DND-41 (cell line): ENCODE data around the gene CIZ1.

Experiments used
- ATAC-seq: fragments of 200-7000 bp; cut with Tn5 transposase; 3 replicates; pipeline ENCODE4 v1.9.1; 2021; ENCODE audit warnings: low read depth; ENCODE audit not compliant: insufficient read depth
- DNase-seq: peaks from one replicate; pipeline ENCODE4 v3.0.0-alpha.2; 2020
- H2AFZ ChIP-seq: 2 replicates; pipeline ENCODE4 v1.6.0; 2012; ENCODE audit warnings: low read depth, low read length
- H3K27ac ChIP-seq: 2 replicates; pipeline ENCODE4 v1.5.1; 2012; ENCODE audit warnings: low read length, inconsistent platforms
- H3K27me3 ChIP-seq: fragments of 200-600 bp; sonication (generic); 2 replicates; pipeline ENCODE4 v1.6.0; 2012; ENCODE audit warnings: low read length, mild to moderate bottlenecking, inconsistent platforms; ENCODE audit not compliant: insufficient read depth, poor library complexity
- H3K36me3 ChIP-seq: 2 replicates; pipeline ENCODE4 v1.5.1; 2012; ENCODE audit warnings: low read length, inconsistent platforms; ENCODE audit not compliant: insufficient read depth
- H3K4me1 ChIP-seq: 2 replicates; pipeline ENCODE4 v1.5.1; 2012; ENCODE audit warnings: mild to moderate bottlenecking, low read length; ENCODE audit not compliant: insufficient read depth
- H3K4me2 ChIP-seq: 2 replicates; pipeline ENCODE4 v1.6.0; 2012; ENCODE audit warnings: mild to moderate bottlenecking, moderate library complexity, low read length, inconsistent platforms; ENCODE audit not compliant: insufficient read depth
- H3K4me3 ChIP-seq, 2 experiments: fragments of 200-600 bp in 1 of 2; shearing (Covaris generic) in 1 of 2; 2 replicates each; pipeline ENCODE4 v1.5.1; 2012 to 2016; ENCODE audit warnings: inconsistent platforms in 2 of 2, low read length in 2 of 2, mild to moderate bottlenecking in 2 of 2, low read depth in 1 of 2, moderate library complexity in 1 of 2
- H3K79me2 ChIP-seq: 2 replicates; pipeline ENCODE4 v1.6.0; 2012; ENCODE audit warnings: low read length, inconsistent platforms; ENCODE audit not compliant: insufficient read depth
- H3K9ac ChIP-seq: 2 replicates; pipeline ENCODE4 v1.6.0; 2012; ENCODE audit warnings: low read depth, mild to moderate bottlenecking, inconsistent platforms, low read length, moderate library complexity
- H3K9me3 ChIP-seq: 2 replicates; pipeline ENCODE4 v1.5.1; 2012; ENCODE audit warnings: low read length, moderate library complexity, mild to moderate bottlenecking, inconsistent platforms; ENCODE audit not compliant: insufficient read depth, severe bottlenecking
- H4K20me1 ChIP-seq: 2 replicates; pipeline ENCODE4 v1.6.0; 2012; ENCODE audit warnings: low read length; ENCODE audit not compliant: insufficient read depth
- CTCF ChIP-seq: IDR thresholded peaks from 2 replicates; pipeline ENCODE4 v1.5.1; 2012; ENCODE audit warnings: borderline replicate concordance, low read length, moderate library complexity, mild to moderate bottlenecking; ENCODE audit not compliant: poor library complexity, severe bottlenecking; ENCODE audit errors: extremely low read depth
- EZH2 ChIP-seq: IDR thresholded peaks from 3 replicates; pipeline ENCODE4 v1.6.1; 2012; ENCODE audit warnings: borderline replicate concordance, low read depth, mild to moderate bottlenecking, moderate library complexity, low read length, inconsistent platforms; ENCODE audit not compliant: severe bottlenecking

The CIZ1 gene

GRCh38 chr9:128208946-128209669, 17.7 kb upstream of the CIZ1 start:
- Histone ChIP-seq H3K79me2 (no peaks in the 10 kb centered on the region), H3K4me1 (peaks cover 9% of the 10 kb centered on the region), H3K27ac (no peak overlapping the region), H3K27me3 (peaks cover 2% of the 10 kb centered on the region), H3K4me3 (no peak overlapping the region), H3K9me3 (no peaks in the 10 kb centered on the region), H3K4me2 (no peak overlapping the region), H3K9ac (no peak overlapping the region), H3K36me3 (no peaks in the 10 kb centered on the region), H2AFZ (no peak overlapping the region), H4K20me1 (no peaks in the 10 kb centered on the region; the same call in 1 of the 2 replicates)
- TF ChIP-seq EZH2 (no peak), CTCF (no peak)
- no peak for DNase-seq
- ATAC-seq: no peak

GRCh38 chr9:128208386-128208785, 17.0 kb upstream of the CIZ1 start:
- no peak for TF ChIP-seq EZH2
- TF ChIP-seq CTCF: no peak
- peaks cover 13% of the 10 kb centered on the region for H3K4me1 ChIP-seq
- ATAC-seq: no peak

GRCh38 chr9:128206916-128207910, 15.8 kb upstream of the CIZ1 start:
- no peak overlapping the region for H3K4me2 ChIP-seq
- H3K4me1 ChIP-seq: peaks cover 22% of the 10 kb centered on the region
- H2AFZ ChIP-seq: no peak overlapping the region
- DNase-seq (no peak), ATAC-seq (no peak)
- TF ChIP-seq CTCF (no peak), EZH2 (no peak)
- H3K9me3 ChIP-seq: no peaks in the 10 kb centered on the region
- H4K20me1 ChIP-seq: no peaks in the 10 kb centered on the region; the same call in 1 of the 2 replicates
- no peaks in the 10 kb centered on the region for H3K79me2 ChIP-seq
- peaks cover 4% of the 10 kb centered on the region for H3K27me3 ChIP-seq
- no peak overlapping the region for H3K9ac ChIP-seq
- H3K27ac ChIP-seq: no peak overlapping the region
- no peaks in the 10 kb centered on the region for H3K36me3 ChIP-seq
- no peak overlapping the region for H3K4me3 ChIP-seq

More at GRCh38 chr9:128208386-128208785, 17.0 kb upstream of the CIZ1 start:
- H3K9ac ChIP-seq: no peak overlapping the region
- no peak overlapping the region for H2AFZ ChIP-seq
- no peak overlapping the region for H3K27ac ChIP-seq
- no peak overlapping the region for H3K4me2 ChIP-seq
- no peaks in the 10 kb centered on the region for H3K79me2 ChIP-seq
- H3K27me3 ChIP-seq: peaks cover 4% of the 10 kb centered on the region
- H3K4me3 ChIP-seq: no peak overlapping the region
- H3K36me3 ChIP-seq: no peaks in the 10 kb centered on the region
- H3K9me3 ChIP-seq: no peaks in the 10 kb centered on the region
- DNase-seq: no peak
- H4K20me1 ChIP-seq: no peaks in the 10 kb centered on the region; the same call in 1 of the 2 replicates
